SK-N-SH (cell line): ENCODE data around the gene MLYCD. TPM values are rescaled to one million over a fixed set of nuclear protein-coding genes. Genes with fewer than 3 reads are reported as not detected.

Experiments
- CTCF ChIA-PET: fragments of 300-600, 350-600 bp; formaldehyde crosslinking; extraction: SDS; loops from one replicate; lab custom pipeline; 2021; lab: Yijun Ruan, JAX
- POLR2A ChIA-PET: fragments of 350-600 bp; sonication (Branson Sonifier 250); formaldehyde crosslinking; extraction: SDS; loops from one replicate; lab custom pipeline; 2020; ENCODE audit warnings: antibody characterized with exemption, inconsistent platforms; lab: Yijun Ruan, JAX
- DNase-seq: peaks from one replicate; pipeline ENCODE4 v3.0.0; 2012
- H2AFZ ChIP-seq: fragments of 200-600 bp; sonication (generic); 2 replicates; pipeline ENCODE4 v1.8.1; 2016; ENCODE audit warnings: antibody characterized with exemption, mild to moderate bottlenecking, low read depth
- H3F3A ChIP-seq: fragments of 200-600 bp; sonication (generic); replicated peaks from 2 replicates; pipeline ENCODE3; 2016; ENCODE audit warnings: antibody characterized with exemption, mild to moderate bottlenecking; ENCODE audit not compliant: insufficient read depth
- H3K27ac ChIP-seq, 2 experiments: fragments of 200-500 bp in 1 of 2; fragments of 200-600 bp in 1 of 2; sonication (Bioruptor generic) in 1 of 2; sonication (generic), shearing (Covaris generic) in 1 of 2; 2 replicates each; pipeline versions ENCODE4 v1.5.1 to v1.6.1; 2014 to 2016; ENCODE audit warnings: low read depth in 2 of 2, inconsistent platforms in 1 of 2, low read length in 1 of 2, mild to moderate bottlenecking in 1 of 2, mixed read lengths in 1 of 2
- H3K27me3 ChIP-seq: fragments of 200-600 bp; sonication (generic), shearing (Covaris generic); 2 replicates; pipeline ENCODE4 v1.6.1; 2016; ENCODE audit warnings: mixed run types; ENCODE audit not compliant: insufficient read depth
- H3K36me3 ChIP-seq, 2 experiments: fragments of 200-500 bp in 1 of 2; fragments of 200-600 bp in 1 of 2; sonication (Bioruptor generic) in 1 of 2; sonication (generic) in 1 of 2; replicated peaks in 1 of 2; 2 replicates each; pipeline versions ENCODE3 to v1.5.1; 2014 to 2016; ENCODE audit warnings: low read length in 1 of 2, mild to moderate bottlenecking in 1 of 2; ENCODE audit not compliant: insufficient read depth in 2 of 2, control insufficient read depth in 1 of 2
- H3K4me1 ChIP-seq, 2 experiments: fragments of 200-500 bp in 1 of 2; fragments of 200-600 bp in 1 of 2; sonication (Bioruptor generic) in 1 of 2; sonication (generic), shearing (Covaris generic) in 1 of 2; 2 replicates each; pipeline versions ENCODE4 v1.5.1 to v1.6.1; 2014 to 2016; ENCODE audit warnings: low read depth in 1 of 2, low read length in 1 of 2, mixed run types in 1 of 2; ENCODE audit not compliant: insufficient read depth in 2 of 2, control insufficient read depth in 1 of 2
- H3K4me2 ChIP-seq: fragments of 200-600 bp; sonication (generic), shearing (Covaris generic); 2 replicates; pipeline ENCODE4 v1.6.1; 2017; ENCODE audit warnings: mixed run types
- H3K4me3 ChIP-seq, 2 experiments: fragments of 200-500 bp in 1 of 2; fragments of 200-600 bp in 1 of 2; sonication (Bioruptor generic) in 1 of 2; sonication (generic), shearing (Covaris generic) in 1 of 2; 2 replicates each; pipeline versions ENCODE4 v1.5.1 to v1.8.1; 2014 to 2016; ENCODE audit warnings: low read depth in 2 of 2, inconsistent platforms in 1 of 2, low read length in 1 of 2, mild to moderate bottlenecking in 1 of 2, mixed read lengths in 1 of 2, moderate library complexity in 1 of 2
- H3K79me2 ChIP-seq: fragments of 200-600 bp; sonication (generic); 2 replicates; pipeline ENCODE4 v1.8.1; 2017; ENCODE audit warnings: mild to moderate bottlenecking; ENCODE audit not compliant: insufficient read depth
- H3K9ac ChIP-seq: fragments of 200-600 bp; sonication (generic); 2 replicates; pipeline ENCODE4 v1.6.1; 2017; ENCODE audit warnings: mixed run types
- H3K9me2 ChIP-seq: fragments of 200-600 bp; sonication (generic); 2 replicates; pipeline ENCODE4 v1.6.1; 2017; ENCODE audit warnings: mixed run types
- H3K9me3 ChIP-seq: fragments of 200-600 bp; sonication (generic); 2 replicates; pipeline ENCODE4 v1.6.1; 2017; ENCODE audit warnings: mixed run types, mild to moderate bottlenecking, moderate library complexity
- H4K20me1 ChIP-seq: fragments of 200-600 bp; sonication (generic); 2 replicates; pipeline ENCODE4 v1.6.1; 2017; ENCODE audit warnings: mild to moderate bottlenecking, mixed run types; ENCODE audit not compliant: insufficient read depth
- ELF1 ChIP-seq: IDR thresholded peaks from 2 replicates; pipeline ENCODE4 v1.4.0; 2012
- EZH2phosphoT487 ChIP-seq: fragments of 200-600 bp; sonication (generic); IDR thresholded peaks from 2 replicates; pipeline ENCODE4 v1.6.1; 2017; ENCODE audit warnings: low read depth, mixed run types, mild to moderate bottlenecking, antibody characterized with exemption, moderate library complexity, borderline replicate concordance
- FOXM1 ChIP-seq: IDR thresholded peaks from 2 replicates; pipeline ENCODE4 v1.4.0; 2012; ENCODE audit warnings: low read depth, mild to moderate bottlenecking
- GATA2 ChIP-seq: sonication (generic); formaldehyde crosslinking; IDR thresholded peaks from 2 replicates; pipeline ENCODE4 v1.5.0; 2020; ENCODE audit warnings: mild to moderate bottlenecking, missing genetic modification reagents
- JUND ChIP-seq: IDR thresholded peaks from 2 replicates; pipeline ENCODE4 v1.4.0; 2012
- MAX ChIP-seq: IDR thresholded peaks from 2 replicates; pipeline ENCODE4 v1.4.0; 2012; ENCODE audit warnings: low read depth
- MEF2A ChIP-seq: IDR thresholded peaks from 2 replicates; pipeline ENCODE4 v1.4.0; 2012; ENCODE audit warnings: low read depth, borderline replicate concordance
- MXI1 ChIP-seq: IDR thresholded peaks from 2 replicates; pipeline ENCODE4 v1.6.1; 2012; ENCODE audit warnings: mild to moderate bottlenecking, low read depth, low read length, improper control_type of control experiment
- POLR2AphosphoS5 ChIP-seq: IDR thresholded peaks from 2 replicates; pipeline ENCODE4 v1.6.1; 2012; ENCODE audit warnings: low read depth, low read length
- RAD21 ChIP-seq: IDR thresholded peaks from 2 replicates; pipeline ENCODE4 v1.6.1; 2012; ENCODE audit warnings: mild to moderate bottlenecking, low read length
- RCOR1 ChIP-seq: fragments of 150-350 bp; IDR thresholded peaks from 2 replicates; pipeline ENCODE4 v1.6.1; 2017; ENCODE audit warnings: antibody characterized with exemption, low read length
- RXRA ChIP-seq: IDR thresholded peaks from 2 replicates; pipeline ENCODE4 v1.4.0; 2012; ENCODE audit warnings: low read depth, mild to moderate bottlenecking, borderline replicate concordance
- SIN3A ChIP-seq: IDR thresholded peaks from 2 replicates; pipeline ENCODE4 v1.6.1; 2012; ENCODE audit warnings: low read depth, mild to moderate bottlenecking, low read length, moderate library complexity, borderline replicate concordance
- TAF1 ChIP-seq: IDR thresholded peaks from 2 replicates; pipeline ENCODE4 v1.6.1; 2012; ENCODE audit warnings: low read depth, mild to moderate bottlenecking, low read length, moderate library complexity, borderline replicate concordance
- TEAD4 ChIP-seq: IDR thresholded peaks from 2 replicates; pipeline ENCODE4 v1.4.0; 2012; ENCODE audit warnings: mild to moderate bottlenecking, borderline replicate concordance; ENCODE audit not compliant: insufficient read depth
- USF1 ChIP-seq: IDR thresholded peaks from 2 replicates; pipeline ENCODE4 v1.4.0; 2012; ENCODE audit warnings: low read depth, borderline replicate concordance
- YY1 ChIP-seq: IDR thresholded peaks from 2 replicates; pipeline ENCODE4 v1.4.0; 2012; ENCODE audit warnings: low read depth, mild to moderate bottlenecking
- WGBS: methylation state at CpG from one replicate; pipeline ENCODE4 v1.1.6; 2017; ENCODE audit warnings: low lambda C conversion rate; 5-methylcytosine and 5-hydroxymethylcytosine counted together
- polyA plus RNA-seq, 3 experiments: library from polyadenylated mRNA; depleted of rRNA; stranded (reverse); fragments of >200 nt; gene quantifications; 2 replicates each; pipeline ENCODE4 v1.2.3, GENCODE V29; 2012
- TF ChIP-seq, protein P1 (sequence below): fragments of 200-600 bp; sonication (generic); IDR thresholded peaks from 2 replicates; pipeline ENCODE4 v1.6.1; 2017; ENCODE audit warnings: antibody characterized with exemption, mild to moderate bottlenecking, moderate library complexity
- TF ChIP-seq, protein P2 (sequence below): IDR thresholded peaks from 2 replicates; pipeline ENCODE4 v1.4.0; 2012; ENCODE audit warnings: low read depth, borderline replicate concordance

The MLYCD gene
- polyA plus RNA-seq, 1 of the 3 experiments (the other 2 are of a cell fraction), result 2.4 TPM

GRCh38 chr16:83850947-83851346 lies 48.0 kb upstream of the MLYCD start (continued):
- TF ChIP-seq USF1 (no peak), RAD21 (no peak), SIN3A (no peak), RCOR1 (no peak), ELF1 (no peak), YY1 (no peak)
- TF ChIP-seq, all 33 proteins: peak for 0

DNA sequence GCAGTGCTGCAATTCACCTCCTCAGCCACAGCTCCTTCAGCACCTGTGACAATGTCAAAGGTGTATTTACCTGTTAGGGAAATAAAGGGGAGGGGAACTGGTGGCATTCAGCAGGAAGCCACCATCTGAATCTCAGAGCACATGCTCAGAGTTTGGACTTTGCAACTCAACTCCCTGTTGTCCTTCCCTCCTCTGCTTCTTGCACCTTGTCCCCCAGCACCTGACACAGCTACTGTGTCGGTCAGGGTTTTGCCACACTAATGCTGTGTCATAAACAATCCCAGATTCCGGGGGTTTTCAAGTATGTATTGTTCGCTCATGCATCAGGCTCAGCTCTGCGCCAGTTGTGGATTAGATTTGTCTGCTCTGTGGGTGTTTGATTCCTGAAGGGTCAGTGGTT lies 47.4 kb upstream of the MLYCD start:
- 57% methylated on average over 4 of the region's 4 CpGs for WGBS
- CTCF ChIA-PET, result interaction anchor here (0.9 kb wide), 1 partner anchor 35 kb away, joined by 4 read pairs; no protein-coding TSS in a partner anchor
- no peaks in the 10 kb centered on the region for H3K36me3 ChIP-seq

More for the DNA sequence above, 47.4 kb upstream of the MLYCD start:
- Histone ChIP-seq H3K4me3 (no peak overlapping the region), H3K27ac (no peak overlapping the region), H2AFZ (no peak overlapping the region), H4K20me1 (no peaks in the 10 kb centered on the region), H3K4me1 (no peaks in the 10 kb centered on the region; a peak in 2 of 4 replicates), H3K9ac (no peak overlapping the region), H3F3A (no peaks in the 10 kb centered on the region), H3K27me3 (no peaks in the 10 kb centered on the region; the same call in 1 of the 2 replicates), H3K4me2 (no peak overlapping the region), H3K9me2 (no peaks in the 10 kb centered on the region), H3K79me2 (no peaks in the 10 kb centered on the region), H3K9me3 (no peaks in the 10 kb centered on the region)
- TF ChIP-seq EZH2phosphoT487, result no peak
- TF ChIP-seq TEAD4, result no peak
- no peak for TF ChIP-seq RAD21
- TF ChIP-seq RXRA, result no peak
- TF ChIP-seq, protein P1, sequence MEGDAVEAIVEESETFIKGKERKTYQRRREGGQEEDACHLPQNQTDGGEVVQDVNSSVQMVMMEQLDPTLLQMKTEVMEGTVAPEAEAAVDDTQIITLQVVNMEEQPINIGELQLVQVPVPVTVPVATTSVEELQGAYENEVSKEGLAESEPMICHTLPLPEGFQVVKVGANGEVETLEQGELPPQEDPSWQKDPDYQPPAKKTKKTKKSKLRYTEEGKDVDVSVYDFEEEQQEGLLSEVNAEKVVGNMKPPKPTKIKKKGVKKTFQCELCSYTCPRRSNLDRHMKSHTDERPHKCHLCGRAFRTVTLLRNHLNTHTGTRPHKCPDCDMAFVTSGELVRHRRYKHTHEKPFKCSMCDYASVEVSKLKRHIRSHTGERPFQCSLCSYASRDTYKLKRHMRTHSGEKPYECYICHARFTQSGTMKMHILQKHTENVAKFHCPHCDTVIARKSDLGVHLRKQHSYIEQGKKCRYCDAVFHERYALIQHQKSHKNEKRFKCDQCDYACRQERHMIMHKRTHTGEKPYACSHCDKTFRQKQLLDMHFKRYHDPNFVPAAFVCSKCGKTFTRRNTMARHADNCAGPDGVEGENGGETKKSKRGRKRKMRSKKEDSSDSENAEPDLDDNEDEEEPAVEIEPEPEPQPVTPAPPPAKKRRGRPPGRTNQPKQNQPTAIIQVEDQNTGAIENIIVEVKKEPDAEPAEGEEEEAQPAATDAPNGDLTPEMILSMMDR, result no peak
- no peak for TF ChIP-seq MAX
- TF ChIP-seq JUND, result no peak
- TF ChIP-seq TAF1, result no peak
- no peak for TF ChIP-seq POLR2AphosphoS5
- no peak for TF ChIP-seq USF1
- no peak for TF ChIP-seq MXI1
- TF ChIP-seq MEF2A, result no peak
- TF ChIP-seq GATA2 (CRISPR knock-in tag), result no peak
- TF ChIP-seq, protein P2, sequence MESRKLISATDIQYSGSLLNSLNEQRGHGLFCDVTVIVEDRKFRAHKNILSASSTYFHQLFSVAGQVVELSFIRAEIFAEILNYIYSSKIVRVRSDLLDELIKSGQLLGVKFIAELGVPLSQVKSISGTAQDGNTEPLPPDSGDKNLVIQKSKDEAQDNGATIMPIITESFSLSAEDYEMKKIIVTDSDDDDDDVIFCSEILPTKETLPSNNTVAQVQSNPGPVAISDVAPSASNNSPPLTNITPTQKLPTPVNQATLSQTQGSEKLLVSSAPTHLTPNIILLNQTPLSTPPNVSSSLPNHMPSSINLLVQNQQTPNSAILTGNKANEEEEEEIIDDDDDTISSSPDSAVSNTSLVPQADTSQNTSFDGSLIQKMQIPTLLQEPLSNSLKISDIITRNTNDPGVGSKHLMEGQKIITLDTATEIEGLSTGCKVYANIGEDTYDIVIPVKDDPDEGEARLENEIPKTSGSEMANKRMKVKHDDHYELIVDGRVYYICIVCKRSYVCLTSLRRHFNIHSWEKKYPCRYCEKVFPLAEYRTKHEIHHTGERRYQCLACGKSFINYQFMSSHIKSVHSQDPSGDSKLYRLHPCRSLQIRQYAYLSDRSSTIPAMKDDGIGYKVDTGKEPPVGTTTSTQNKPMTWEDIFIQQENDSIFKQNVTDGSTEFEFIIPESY, result no peak
- no peak for TF ChIP-seq SIN3A
- TF ChIP-seq FOXM1, result no peak
- DNase-seq, result no peak
- POLR2A ChIA-PET, result no interaction called here
